ENCODE data around the gene MEOX2. TPM values are rescaled to one million over a fixed set of nuclear protein-coding genes. Genes with fewer than 3 reads are reported as not detected.

The MEOX2 gene
- total RNA-seq, 1 donor from 2014 or later, result not detected

GRCh38 chr7:15681631-15682030, 4.9 kb downstream of the MEOX2 start:
- no peak for TF ChIP-seq CTCF (conservative IDR thresholded peaks at IDR 0.05; ENCODE audit: low read depth, low read length)
- DNase-seq (ENCODE audit: low read depth), result no peak
- no peak overlapping the region for H3K4me3 ChIP-seq (ENCODE audit: low read depth, low read length)

GRCh38 chr7:15681186-15681585, 5.3 kb downstream of the MEOX2 start:
- DNase-seq (ENCODE audit: low read depth), result no peak
- TF ChIP-seq CTCF (conservative IDR thresholded peaks at IDR 0.05; ENCODE audit: low read depth, low read length), result no peak
- no peak overlapping the region for H3K4me3 ChIP-seq (ENCODE audit: low read depth, low read length)

GRCh38 chr7:15680446-15680845, 6.0 kb downstream of the MEOX2 start:
- H3K4me3 ChIP-seq (ENCODE audit: low read depth, low read length), result no peak overlapping the region
- no peak for DNase-seq (ENCODE audit: low read depth)
- TF ChIP-seq CTCF (conservative IDR thresholded peaks at IDR 0.05; ENCODE audit: low read depth, low read length), result no peak

GRCh38 chr7:15679306-15679705, 7.2 kb downstream of the MEOX2 start:
- H3K4me3 ChIP-seq (ENCODE audit: low read depth, low read length), result no peak overlapping the region
- DNase-seq (ENCODE audit: low read depth), result no peak
- no peak for TF ChIP-seq CTCF (conservative IDR thresholded peaks at IDR 0.05; ENCODE audit: low read depth, low read length)

- H3K4me3 ChIP-seq (ENCODE audit: low read depth, low read length), result no peak overlapping the region
- DNase-seq (ENCODE audit: low read depth), result no peak
- TF ChIP-seq CTCF (conservative IDR thresholded peaks at IDR 0.05; ENCODE audit: low read depth, low read length), result no peak
Measured at GRCh38 chr7:15678653-15679052, 7.8 kb downstream of the MEOX2 start.

- TF ChIP-seq CTCF (conservative IDR thresholded peaks at IDR 0.05; ENCODE audit: low read depth, low read length), result no peak
- no peak overlapping the region for H3K4me3 ChIP-seq (ENCODE audit: low read depth, low read length)
- no peak for DNase-seq (ENCODE audit: low read depth)
Measured at GRCh38 chr7:15675379-15675778, 11.1 kb downstream of the MEOX2 start.

- TF ChIP-seq CTCF (conservative IDR thresholded peaks at IDR 0.05; ENCODE audit: low read depth, low read length), result no peak
- no peak overlapping the region for H3K4me3 ChIP-seq (ENCODE audit: low read depth, low read length)
- no peak for DNase-seq (ENCODE audit: low read depth)
Measured at GRCh38 chr7:15674586-15674985, 11.9 kb downstream of the MEOX2 start.

Measured in epithelial cell of proximal tubule (primary cell).